Measurements from ENCODE around the gene SEMA4B.

SEMA4B gene

DNA sequence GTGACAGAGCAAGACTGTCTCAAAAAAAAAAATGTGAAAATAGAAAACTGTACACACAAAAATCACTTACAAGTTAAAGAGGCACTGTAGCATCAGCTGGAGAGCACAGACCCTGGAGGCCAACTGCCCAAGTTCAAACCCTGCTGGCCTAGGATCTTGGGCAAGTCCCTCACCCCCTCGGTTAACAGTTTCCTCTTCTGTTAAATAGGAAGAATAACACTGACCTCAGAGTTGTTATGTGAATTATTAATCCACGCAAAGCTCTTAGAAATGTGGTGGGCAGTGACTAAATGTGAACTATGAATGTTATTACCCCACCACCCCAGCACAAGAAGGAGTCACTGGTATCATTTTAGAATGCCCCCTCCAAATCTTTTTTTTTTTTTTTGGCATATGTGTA is 21.4 kb downstream of the SEMA4B start:
- Histone ChIP-seq H3K4me2 (ENCODE audit: low read depth, low read length, poor library complexity, severe bottlenecking) (no peak overlapping the region), H3F3A (ENCODE audit: low read depth) (no peaks in the 10 kb centered on the region), H3K4me1 (ENCODE audit: insufficient read depth, low read length, poor library complexity, severe bottlenecking) (no peaks in the 10 kb centered on the region), H3K9me2 (replicated peaks; ENCODE audit: low read depth, low read length) (no peaks in the 10 kb centered on the region), H3K9ac (ENCODE audit: low read depth, low read length, poor library complexity, severe bottlenecking) (no peak overlapping the region), H2AFZ (ENCODE audit: low read length) (no peak overlapping the region), H3K27me3 (ENCODE audit: insufficient read depth, low read length, poor library complexity, severe bottlenecking) (no peaks in the 10 kb centered on the region), H3K4me3 (ENCODE audit: low read length, poor library complexity, severe bottlenecking) (no peak overlapping the region), H3K79me2 (ENCODE audit: insufficient read depth, low read length) (no peaks in the 10 kb centered on the region), H3K36me3 (ENCODE audit: insufficient read depth, low read length) (peaks cover 35% of the 10 kb centered on the region; the same call in 1 of the 2 replicates), H3K9me3 (ENCODE audit: insufficient read depth, low read depth, low read length) (no peaks in the 10 kb centered on the region), H4K20me1 (ENCODE audit: insufficient read depth, low read length, poor library complexity, severe bottlenecking) (no peaks in the 10 kb centered on the region)
- no peak for TF ChIP-seq EZH2phosphoT487 (IDR thresholded peaks at IDR 0.05; ENCODE audit: borderline replicate concordance)
- TF ChIP-seq, protein P1, sequence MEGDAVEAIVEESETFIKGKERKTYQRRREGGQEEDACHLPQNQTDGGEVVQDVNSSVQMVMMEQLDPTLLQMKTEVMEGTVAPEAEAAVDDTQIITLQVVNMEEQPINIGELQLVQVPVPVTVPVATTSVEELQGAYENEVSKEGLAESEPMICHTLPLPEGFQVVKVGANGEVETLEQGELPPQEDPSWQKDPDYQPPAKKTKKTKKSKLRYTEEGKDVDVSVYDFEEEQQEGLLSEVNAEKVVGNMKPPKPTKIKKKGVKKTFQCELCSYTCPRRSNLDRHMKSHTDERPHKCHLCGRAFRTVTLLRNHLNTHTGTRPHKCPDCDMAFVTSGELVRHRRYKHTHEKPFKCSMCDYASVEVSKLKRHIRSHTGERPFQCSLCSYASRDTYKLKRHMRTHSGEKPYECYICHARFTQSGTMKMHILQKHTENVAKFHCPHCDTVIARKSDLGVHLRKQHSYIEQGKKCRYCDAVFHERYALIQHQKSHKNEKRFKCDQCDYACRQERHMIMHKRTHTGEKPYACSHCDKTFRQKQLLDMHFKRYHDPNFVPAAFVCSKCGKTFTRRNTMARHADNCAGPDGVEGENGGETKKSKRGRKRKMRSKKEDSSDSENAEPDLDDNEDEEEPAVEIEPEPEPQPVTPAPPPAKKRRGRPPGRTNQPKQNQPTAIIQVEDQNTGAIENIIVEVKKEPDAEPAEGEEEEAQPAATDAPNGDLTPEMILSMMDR (conservative IDR thresholded peaks at IDR 0.05; ENCODE audit: low read length): no peak

DNA sequence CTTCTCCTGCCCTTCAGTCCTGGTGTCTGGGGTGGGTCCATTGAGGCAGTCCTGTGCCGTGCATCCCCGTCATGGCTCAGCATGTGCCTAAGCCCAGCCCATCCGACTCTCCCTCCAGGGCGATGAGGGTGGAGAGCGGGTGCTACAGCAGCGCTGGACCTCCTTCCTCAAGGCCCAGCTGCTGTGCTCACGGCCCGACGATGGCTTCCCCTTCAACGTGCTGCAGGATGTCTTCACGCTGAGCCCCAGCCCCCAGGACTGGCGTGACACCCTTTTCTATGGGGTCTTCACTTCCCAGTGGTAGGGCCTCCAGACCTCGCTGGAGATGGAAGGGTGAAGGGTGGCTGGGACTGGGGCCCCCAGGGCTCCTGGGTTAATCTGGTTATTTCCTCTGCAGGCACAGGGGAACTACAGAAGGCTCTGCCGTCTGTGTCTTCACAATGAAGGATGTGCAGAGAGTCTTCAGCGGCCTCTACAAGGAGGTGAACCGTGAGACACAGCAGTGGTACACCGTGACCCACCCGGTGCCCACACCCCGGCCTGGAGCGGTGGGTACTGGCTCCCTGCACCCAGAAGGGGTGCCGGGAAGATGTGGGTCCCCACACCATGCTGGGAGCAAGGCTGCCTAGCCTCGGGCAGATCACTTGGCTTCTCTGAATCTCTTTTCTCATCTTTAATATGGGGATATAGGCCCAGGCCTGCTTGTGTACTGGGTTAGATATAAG is 22.5 kb downstream of the SEMA4B start:
- no peaks in the 10 kb centered on the region for H3K4me1 ChIP-seq (ENCODE audit: insufficient read depth, low read length, poor library complexity, severe bottlenecking)
- H3K9me3 ChIP-seq (ENCODE audit: insufficient read depth, low read depth, low read length): no peaks in the 10 kb centered on the region
- H3K27me3 ChIP-seq (ENCODE audit: insufficient read depth, low read length, poor library complexity, severe bottlenecking): no peaks in the 10 kb centered on the region
- peaks cover 46% of the 10 kb centered on the region; the same call in 1 of the 2 replicates for H3K36me3 ChIP-seq (ENCODE audit: insufficient read depth, low read length)
- no peaks in the 10 kb centered on the region for H3F3A ChIP-seq (ENCODE audit: low read depth)
- H3K79me2 ChIP-seq (ENCODE audit: insufficient read depth, low read length): no peaks in the 10 kb centered on the region
- no peak overlapping the region for H3K4me3 ChIP-seq (ENCODE audit: low read length, poor library complexity, severe bottlenecking)
- no peaks in the 10 kb centered on the region for H4K20me1 ChIP-seq (ENCODE audit: insufficient read depth, low read length, poor library complexity, severe bottlenecking)
- H3K9me2 ChIP-seq (replicated peaks; ENCODE audit: low read depth, low read length): no peaks in the 10 kb centered on the region
- H2AFZ ChIP-seq (ENCODE audit: low read length): no peak overlapping the region
- H3K4me2 ChIP-seq (ENCODE audit: low read depth, low read length, poor library complexity, severe bottlenecking): no peak overlapping the region
- no peak overlapping the region for H3K9ac ChIP-seq (ENCODE audit: low read depth, low read length, poor library complexity, severe bottlenecking)
- no peak for TF ChIP-seq EZH2phosphoT487 (IDR thresholded peaks at IDR 0.05; ENCODE audit: borderline replicate concordance)

DNA sequence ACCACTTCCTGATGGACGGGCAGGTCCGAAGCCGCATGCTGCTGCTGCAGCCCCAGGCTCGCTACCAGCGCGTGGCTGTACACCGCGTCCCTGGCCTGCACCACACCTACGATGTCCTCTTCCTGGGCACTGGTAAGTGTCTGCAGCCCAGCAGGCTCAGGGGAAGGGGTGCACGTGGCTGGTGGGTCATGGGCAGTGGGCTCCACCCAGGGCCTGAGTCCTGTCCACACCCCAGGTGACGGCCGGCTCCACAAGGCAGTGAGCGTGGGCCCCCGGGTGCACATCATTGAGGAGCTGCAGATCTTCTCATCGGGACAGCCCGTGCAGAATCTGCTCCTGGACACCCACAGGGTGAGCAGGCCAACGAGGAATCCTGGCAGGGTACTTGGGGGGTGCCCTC is 23.9 kb downstream of the SEMA4B start:
- Histone ChIP-seq H3K27me3 (ENCODE audit: insufficient read depth, low read length, poor library complexity, severe bottlenecking) (no peaks in the 10 kb centered on the region), H3K4me1 (ENCODE audit: insufficient read depth, low read length, poor library complexity, severe bottlenecking) (peaks cover 2% of the 10 kb centered on the region), H3K9me2 (replicated peaks; ENCODE audit: low read depth, low read length) (no peaks in the 10 kb centered on the region), H3F3A (ENCODE audit: low read depth) (no peaks in the 10 kb centered on the region), H4K20me1 (ENCODE audit: insufficient read depth, low read length, poor library complexity, severe bottlenecking) (no peaks in the 10 kb centered on the region), H2AFZ (ENCODE audit: low read length) (no peak overlapping the region), H3K4me2 (ENCODE audit: low read depth, low read length, poor library complexity, severe bottlenecking) (no peak overlapping the region), H3K36me3 (ENCODE audit: insufficient read depth, low read length) (peaks cover 59% of the 10 kb centered on the region; the same call in 1 of the 2 replicates), H3K9ac (ENCODE audit: low read depth, low read length, poor library complexity, severe bottlenecking) (no peak overlapping the region), H3K79me2 (ENCODE audit: insufficient read depth, low read length) (peaks cover under 1% of the 10 kb centered on the region; the same call in 1 of the 2 replicates), H3K9me3 (ENCODE audit: insufficient read depth, low read depth, low read length) (no peaks in the 10 kb centered on the region), H3K4me3 (ENCODE audit: low read length, poor library complexity, severe bottlenecking) (no peak overlapping the region)
- TF ChIP-seq, protein P1 (conservative IDR thresholded peaks at IDR 0.05; ENCODE audit: low read length): no peak
- no peak for TF ChIP-seq EZH2phosphoT487 (IDR thresholded peaks at IDR 0.05; ENCODE audit: borderline replicate concordance)

Measured in Loucy (cell line).